ENCODE measurements around the gene RPS8.

GRCh38 chr1:44775930-44776729 lies 790 bp downstream of the RPS8 start:
- TF ChIP-seq EZH2phosphoT487 (IDR thresholded peaks at IDR 0.05; ENCODE audit: borderline replicate concordance), result no peak
- no peak for TF ChIP-seq POLR2A (IDR thresholded peaks at IDR 0.05; ENCODE audit: borderline replicate concordance, extremely low read depth, insufficient read depth, insufficient read length)
- TF ChIP-seq CTCF (IDR thresholded peaks at IDR 0.05 in 2 of 3, conservative IDR thresholded peaks at IDR 0.05 in 1 of 3; ENCODE audit: borderline replicate concordance in 1 of 3, insufficient read depth in 1 of 3, low read depth in 2 of 3, low read length in 2 of 3), result no peak

All from HCT116 (cell line).